GM12878 (cell line): ENCODE results near the gene TAS2R14. TPM values are rescaled to one million over a fixed set of nuclear protein-coding genes. Genes with fewer than 3 reads are reported as not detected.

Experiments used
- ATAC-seq: fragments of 200-7000 bp; cut with Tn5 transposase; 3 replicates; pipeline ENCODE4 v1.9.1; 2020; ENCODE audit warnings: mild to moderate bottlenecking, moderate library complexity
- BruUV-seq: library from RNA; stranded (reverse); fragments of 400-500 nt; replicated peaks from 2 replicates; lab custom pipeline; 2021; lab: Mats Ljungman, UMichigan
- CTCF ChIA-PET: fragments of 300-600 bp; sonication (Branson Sonifier 250); formaldehyde crosslinking; extraction: SDS; loops from one replicate; lab custom pipeline; 2021; ENCODE audit warnings: inconsistent platforms; lab: Yijun Ruan, JAX
- POLR2A ChIA-PET: fragments of 350-600 bp; formaldehyde crosslinking; extraction: SDS; loops from one replicate; lab custom pipeline; 2021; ENCODE audit warnings: inconsistent platforms; lab: Charles Lee
- RAD21 ChIA-PET: fragments of 300-600 bp; sonication (Branson Sonifier 250); formaldehyde crosslinking; loops from one replicate; lab custom pipeline; 2023; ENCODE audit warnings: antibody characterized with exemption; ENCODE audit not compliant: unreplicated experiment; lab: Charles Lee
- SMC1A ChIA-PET: fragments of 300-600 bp; sonication (Branson Sonifier 250); formaldehyde crosslinking; loops from one replicate; lab custom pipeline; 2023; ENCODE audit not compliant: unreplicated experiment, uncharacterized antibody; lab: Charles Lee
- DNase-seq: peaks from one replicate; pipeline ENCODE4 v3.0.0-alpha.2; 2011; ENCODE audit warnings: low read depth, low spot score
- FAIRE-seq: peaks from 3 replicates; lab custom pipeline; 2011; peaks lifted over from hg19 to GRCh38; lab: Jason Lieb, UNC
- H2AFZ ChIP-seq: 2 replicates; pipeline ENCODE4 v1.6.0; 2011; ENCODE audit warnings: low read depth, low read length, control low read depth; ENCODE audit not compliant: control insufficient read depth
- H3K27ac ChIP-seq: 2 replicates; pipeline ENCODE4 v1.5.1; 2011; ENCODE audit warnings: control low read depth; ENCODE audit not compliant: control insufficient read depth, insufficient read depth
- H3K27me3 ChIP-seq, 2 experiments: replicated peaks in 1 of 2; 2 replicates each; pipeline versions ENCODE4 v1.6.0 to v1.6.1; 2011; ENCODE audit warnings: low read length in 1 of 2; ENCODE audit not compliant: control insufficient read depth in 2 of 2, insufficient read depth in 2 of 2
- H3K36me3 ChIP-seq, 2 experiments: 2 replicates each; pipeline ENCODE4 v1.5.1; 2011; ENCODE audit warnings: low read length in 1 of 2; ENCODE audit not compliant: control insufficient read depth in 2 of 2, insufficient read depth in 2 of 2
- H3K4me1 ChIP-seq: 2 replicates; pipeline ENCODE4 v1.6.1; 2011; ENCODE audit warnings: mild to moderate bottlenecking, low read length, moderate library complexity, mixed read lengths; ENCODE audit not compliant: control insufficient read depth, insufficient read depth
- H3K4me2 ChIP-seq: 2 replicates; pipeline ENCODE4 v1.6.0; 2011; ENCODE audit warnings: control low read depth; ENCODE audit not compliant: control insufficient read depth, insufficient read depth
- H3K4me3 ChIP-seq: fragments of 200-600 bp; sonication (generic); 2 replicates; pipeline ENCODE4 v1.5.1; 2016
- H3K79me2 ChIP-seq: 2 replicates; pipeline ENCODE4 v1.6.0; 2011; ENCODE audit warnings: low read length; ENCODE audit not compliant: control insufficient read depth, insufficient read depth
- H3K9ac ChIP-seq: 2 replicates; pipeline ENCODE4 v1.8.0; 2011; ENCODE audit warnings: low read length, control low read depth, mixed read lengths; ENCODE audit not compliant: control insufficient read depth, insufficient read depth
- H3K9me3 ChIP-seq: replicated peaks from 3 replicates; pipeline ENCODE4 v1.5.1; 2011; ENCODE audit warnings: mild to moderate bottlenecking, low read length; ENCODE audit not compliant: control insufficient read depth, insufficient read depth
- H4K20me1 ChIP-seq: 2 replicates; pipeline ENCODE4 v1.6.0; 2011; ENCODE audit not compliant: control insufficient read depth, insufficient read depth
- ATF2 ChIP-seq: IDR thresholded peaks from 2 replicates; pipeline ENCODE4 v1.6.1; 2012; ENCODE audit warnings: low read length, inconsistent platforms
- BHLHE40 ChIP-seq, 2 experiments: fragments of 450-650 bp in 1 of 2; IDR thresholded peaks; 2 replicates each; pipeline ENCODE4 v1.6.1; 2011 to 2017; ENCODE audit warnings: low read depth in 2 of 2, borderline replicate concordance in 1 of 2, improper control_type of control experiment in 1 of 2, low read length in 1 of 2, mild to moderate bottlenecking in 1 of 2
- CBX3 ChIP-seq: fragments of 200-600 bp; sonication (generic); IDR thresholded peaks from 2 replicates; pipeline ENCODE4 v1.6.1; 2016; ENCODE audit warnings: low read depth, borderline replicate concordance
- CEBPB ChIP-seq, 2 experiments: fragments of 150-350 bp in 1 of 2; IDR thresholded peaks; 2 replicates each; pipeline ENCODE4 v1.6.1; 2012 to 2014; ENCODE audit warnings: low read depth in 2 of 2, low read length in 2 of 2, borderline replicate concordance in 1 of 2, inconsistent platforms in 1 of 2
- EP300 ChIP-seq, 2 experiments: fragments of 150-350 bp in 1 of 2; IDR thresholded peaks; 2 replicates each; pipeline ENCODE4 v1.6.1; 2011 to 2012; ENCODE audit warnings: low read depth in 2 of 2, low read length in 2 of 2, borderline replicate concordance in 1 of 2, improper control_type of control experiment in 1 of 2, inconsistent platforms in 1 of 2; ENCODE audit not compliant: control insufficient read depth in 1 of 2
- KLF5 ChIP-seq: fragments of 450-650 bp; IDR thresholded peaks from 2 replicates; pipeline ENCODE4 v1.6.1; 2014; ENCODE audit warnings: mild to moderate bottlenecking; ENCODE audit not compliant: partially characterized antibody
- LARP7 ChIP-seq: fragments of 450-650 bp; IDR thresholded peaks from 2 replicates; pipeline ENCODE4 v1.6.1; 2017; ENCODE audit warnings: mild to moderate bottlenecking
- MTA3 ChIP-seq: IDR thresholded peaks from 2 replicates; pipeline ENCODE4 v1.6.1; 2012; ENCODE audit warnings: low read length, inconsistent platforms, borderline replicate concordance
- MYC ChIP-seq: IDR thresholded peaks from 2 replicates; pipeline ENCODE4 v1.6.1; 2011; ENCODE audit warnings: mild to moderate bottlenecking, low read length, moderate library complexity, inconsistent platforms; ENCODE audit not compliant: insufficient read depth, insufficient replicate concordance, insufficient read length, severe bottlenecking
- NFIC ChIP-seq: IDR thresholded peaks from 2 replicates; pipeline ENCODE4 v1.6.1; 2012; ENCODE audit warnings: low read depth, mild to moderate bottlenecking, inconsistent platforms, low read length, moderate library complexity
- NR2F1 ChIP-seq: fragments of 450-650 bp; conservative IDR thresholded peaks from 2 replicates; pipeline ENCODE4 v1.6.1; 2017; ENCODE audit warnings: mild to moderate bottlenecking
- PKNOX1 ChIP-seq: fragments of 450-650 bp; IDR thresholded peaks from 2 replicates; pipeline ENCODE4 v1.6.1; 2016; ENCODE audit warnings: mild to moderate bottlenecking
- POLR2A ChIP-seq: IDR thresholded peaks from 2 replicates; pipeline ENCODE4 v1.6.1; 2011; ENCODE audit warnings: low read depth, mild to moderate bottlenecking, low read length
- RELB ChIP-seq: fragments of 450-650 bp; IDR thresholded peaks from 2 replicates; pipeline ENCODE4 v1.6.1; 2017; ENCODE audit warnings: low read depth, mild to moderate bottlenecking, moderate library complexity
- SMARCA5 ChIP-seq: fragments of 450-650 bp; IDR thresholded peaks from 2 replicates; pipeline ENCODE4 v1.6.1; 2017; ENCODE audit warnings: mild to moderate bottlenecking
- SPI1 ChIP-seq: IDR thresholded peaks from 2 replicates; pipeline ENCODE4 v1.6.1; 2011; ENCODE audit warnings: low read depth, mild to moderate bottlenecking, low read length, moderate library complexity, borderline replicate concordance; ENCODE audit not compliant: insufficient read depth
- TCF7 ChIP-seq: IDR thresholded peaks from 2 replicates; pipeline ENCODE4 v1.6.1; 2014; ENCODE audit warnings: antibody characterized with exemption, borderline replicate concordance
- USF2 ChIP-seq: IDR thresholded peaks from 2 replicates; pipeline ENCODE4 v1.6.1; 2011; ENCODE audit warnings: low read depth, low read length, improper control_type of control experiment, borderline replicate concordance
- WGBS: methylation state at CpG from one replicate; pipeline ENCODE4 v1.1.6; 2016; ENCODE audit warnings: low lambda C conversion rate; ENCODE audit not compliant: insufficient replicate concordance, insufficient coverage; ENCODE audit errors: missing lambda C conversion rate; 5-methylcytosine and 5-hydroxymethylcytosine counted together
- in situ Hi-C: fragments of 300-500 bp; cut with MboI; formaldehyde crosslinking; loops from 9 replicates; pipeline ENCODE4 v1.14.3; 2018; ENCODE audit warnings: mixed read lengths
- intact Hi-C: fragments of 100-400 bp; cut with micrococcal nuclease; formaldehyde crosslinking; loops from one replicate; pipeline ENCODE4 v1.14.2; 2022; ENCODE audit not compliant: unreplicated experiment
- polyA plus RNA-seq, 11 experiments: library from polyadenylated mRNA; depleted of rRNA in 4 of 11; unstranded in 6 of 11; stranded (reverse) in 5 of 11; fragments of >200 nt; fragmentation: Nextera tagmentation in 4 of 11; fragmentation: Illumina TruSeq in 1 of 11; extraction: Ambion mirVana in 4 of 11; extraction: Trizol in 1 of 11; gene quantifications; 1 replicate in 1 of 11; 2 replicates in 10 of 11; pipeline versions ENCODE4 v1.2.1 to v1.2.3, GENCODE V29; 2011 to 2016; ENCODE audit warnings: inconsistent platforms in 2 of 11, missing spikeins in 2 of 11, low read depth in 1 of 11
- total RNA-seq, 4 experiments: library from RNA; depleted of rRNA in 3 of 4; stranded (reverse); fragments of >200 nt in 3 of 4; fragmentation: Illumina TruSeq in 1 of 4; extraction: Trizol in 1 of 4; gene quantifications; 2 replicates each; pipeline versions ENCODE4 v1.2.1 to v1.2.3, GENCODE V29; 2013 to 2021

Gene TAS2R14
- total and polyA plus RNA-seq, 10 of the 15 experiments (the other 5 are each of a cell fraction or from before 2014, with no cell fraction given) = 1.2 to 4.4 (median 2.2) TPM

- TF ChIP-seq SPI1 (no peak), EP300 (IDR thresholded peaks at IDR 0.05; ENCODE audit: borderline replicate concordance in 1 of 2, control insufficient read depth in 1 of 2, low read depth in 2 of 2, low read length in 2 of 2) (no peak), SMARCA5 (no peak), CBX3 (no peak)
Measured at GRCh38 chr12:10986812-10987211, 47.7 kb upstream of the TAS2R14 start, which contains the start of gene TAS2R50 (continued).

GRCh38 chr12:10982244-10982643, 43.2 kb upstream of the TAS2R14 start:
- no peaks in the 10 kb centered on the region for H3K4me1 ChIP-seq
- ChIA-PET RAD21 (no interaction called here), CTCF (interaction anchor here (1.1 kb wide), 1 partner anchor 13 kb away, joined by 3 read pairs; no protein-coding TSS in a partner anchor), SMC1A (no interaction called here), POLR2A (interaction anchor here (0.7 kb wide), 1 partner anchor 151 kb away, joined by 4 read pairs; no protein-coding TSS in a partner anchor)
- no peaks in the 10 kb centered on the region for H3K36me3 ChIP-seq
- DNase-seq (peak; percentile 21), ATAC-seq (peak; percentile 82), FAIRE-seq (no peak)
- no peaks in the 10 kb centered on the region for H3K79me2 ChIP-seq
- H3K27me3 ChIP-seq = no peaks in the 10 kb centered on the region
- in situ Hi-C loops (no loop called here), intact Hi-C loops (no loop called here)
- H3K9ac ChIP-seq = no peak overlapping the region
- no TSS peak for BruUV-seq
- no peak overlapping the region for H3K27ac ChIP-seq
- no peak overlapping the region for H3K4me2 ChIP-seq
- no peak overlapping the region for H3K4me3 ChIP-seq
- 69% methylated on average over 5 of the region's 5 CpGs for WGBS
- no peaks in the 10 kb centered on the region; the same call in 1 of the 2 replicates for H4K20me1 ChIP-seq
- H3K9me3 ChIP-seq = no peaks in the 10 kb centered on the region
- no peak overlapping the region for H2AFZ ChIP-seq
- TF ChIP-seq CEBPB (IDR thresholded peaks at IDR 0.05; ENCODE audit: borderline replicate concordance in 1 of 2, low read depth in 2 of 2, low read length in 2 of 2) (peak in 1 of 2 experiments; percentile 36; a peak in 1 of 4 replicates), NR2F1 (no peak), RELB (no peak), POLR2A (no peak), KLF5 (no peak), BHLHE40 (IDR thresholded peaks at IDR 0.05; ENCODE audit: borderline replicate concordance in 1 of 2, low read depth in 2 of 2, low read length in 1 of 2) (peak; percentile 35 to 52; a peak in 1 of 4 replicates), NFIC (peak; percentile 44; the same call in 1 of the 2 replicates), PKNOX1 (peak; percentile 44; the same call in 1 of the 2 replicates), MYC (no peak), TCF7 (peak; percentile 91), LARP7 (no peak), USF2 (no peak), EP300 (IDR thresholded peaks at IDR 0.05; ENCODE audit: borderline replicate concordance in 1 of 2, control insufficient read depth in 1 of 2, low read depth in 2 of 2, low read length in 2 of 2) (peak; percentile 14 to 53; a peak in 1 of 4 replicates), ATF2 (peak; percentile 45; the same call in 1 of the 2 replicates), MTA3 (no peak)
